ENCODE measurements around the gene CNTLN. TPM values are rescaled to one million over a fixed set of nuclear protein-coding genes. Genes with fewer than 3 reads are reported as not detected.

CNTLN gene
- total and polyA plus RNA-seq, 2 of the 8 experiments (the other 6 are each of a cell fraction or from before 2014, with no cell fraction given): 4.8 to 10.8 TPM

GRCh38 chr9:17423681-17424011, 288.8 kb downstream of the CNTLN start (continued):
- TF ChIP-seq CBX8 (IDR thresholded peaks at IDR 0.05; ENCODE audit: borderline replicate concordance, low read depth, low read length) (no peak), MAFK (IDR thresholded peaks at IDR 0.05; ENCODE audit: low read depth, low read length) (no peak), NRF1 (IDR thresholded peaks at IDR 0.05; ENCODE audit: low read depth, low read length) (no peak), CTCF (IDR thresholded peaks at IDR 0.05; ENCODE audit: control extremely low read depth in 1 of 3, insufficient read depth in 1 of 3, low read depth in 1 of 3, low read length in 3 of 3) (no peak), BACH1 (IDR thresholded peaks at IDR 0.05; ENCODE audit: low read length) (no peak), SP4 (IDR thresholded peaks at IDR 0.05; ENCODE audit: low read length) (no peak)
